Body of pancreas (tissue), 4 donors: ENCODE results near the gene RHBDF1. TPM values are rescaled to one million over a fixed set of nuclear protein-coding genes. Genes with fewer than 3 reads are reported as not detected.

Experiments
- ATAC-seq: fragments of 150-250 bp; one replicate; pipeline ENCODE4 v1.9.1; 2016
- DNase-seq, 4 donors: peaks; one replicate each; pipeline ENCODE4 v3.0.0-alpha.2; 2019
- H3K27ac ChIP-seq, 4 donors: fragments of 200-600 bp; sonication (generic); 1 replicate in 3 of 4; 2 replicates in 1 of 4; pipeline versions ENCODE4 v1.5.1 to v1.6.1; 2016 to 2019; ENCODE audit warnings: mild to moderate bottlenecking in 1 of 4, mixed read lengths in 1 of 4, moderate library complexity in 1 of 4
- H3K27me3 ChIP-seq, 2 donors: fragments of 200-600 bp; sonication (generic); one replicate each; pipeline ENCODE4 v1.6.0; 2016; ENCODE audit warnings: mild to moderate bottlenecking in 1 of 2
- H3K36me3 ChIP-seq, 2 donors: fragments of 200-600 bp; sonication (generic); replicated peaks in 1 of 2; 2 replicates each; pipeline ENCODE4 v1.5.1; 2016; ENCODE audit warnings: low read depth in 2 of 2; ENCODE audit not compliant: insufficient read depth in 1 of 2
- H3K4me1 ChIP-seq: fragments of 200-600 bp; sonication (generic); one replicate; pipeline ENCODE4 v1.6.0; 2016
- H3K4me3 ChIP-seq, 2 donors: fragments of 200-600 bp; sonication (generic); 1 replicate in 1 of 2; 2 replicates in 1 of 2; pipeline ENCODE4 v1.5.1; 2016 to 2019
- H3K9me3 ChIP-seq, 3 donors: fragments of 200-600 bp; sonication (generic); 1 replicate in 2 of 3; 2 replicates in 1 of 3; pipeline ENCODE4 v1.5.1; 2016
- CTCF ChIP-seq, 7 experiments: fragments of 450-650 bp in 4 of 7; fragments of 200-600 bp in 3 of 7; sonication (generic) in 3 of 7; IDR thresholded peaks; one replicate each; pipeline ENCODE4 v1.5.1; 2016 to 2019; ENCODE audit warnings: antibody characterized with exemption in 7 of 7
- POLR2A ChIP-seq, 3 donors: fragments of 450-650 bp; IDR thresholded peaks; one replicate each; pipeline ENCODE4 v1.6.1; 2016; ENCODE audit warnings: antibody characterized with exemption in 3 of 3, mild to moderate bottlenecking in 2 of 3
- WGBS, 2 donors: methylation state at CpG; one replicate each; pipeline ENCODE4 v1.1.5; 2017; 5-methylcytosine and 5-hydroxymethylcytosine counted together
- intact Hi-C: fragments of 100-400 bp; cut with DNase I; formaldehyde crosslinking; loops from one replicate; pipeline ENCODE4 v1.15.1; 2023
- total RNA-seq, 2 donors: library from RNA; depleted of rRNA; stranded (reverse); fragments of >200 nt; gene quantifications; one replicate each; pipeline ENCODE4 v1.1.0, GENCODE V29; 2016

Gene RHBDF1
- total RNA-seq, 2 donors from 2014 or later: 16.3 to 27.7 TPM

GRCh38 chr16:45454-45853, 27.0 kb downstream of the RHBDF1 start:
- Histone ChIP-seq H3K27me3 (no peaks in the 10 kb centered on the region), H3K4me1 (no peaks in the 10 kb centered on the region), H3K27ac (no peak overlapping the region), H3K36me3 (peaks cover 0 to 5% of the 10 kb centered on the region in 2 donors), H3K9me3 (no peaks in the 10 kb centered on the region), H3K4me3 (no peak overlapping the region)
- TF ChIP-seq CTCF (IDR thresholded peaks at IDR 0.05) (no peak), POLR2A (IDR thresholded peaks at IDR 0.05) (no peak)
- WGBS, 2 donors: 70 to 73% methylated on average over 5 of the region's 5 CpGs
- peak in 1 of 4 donors; percentile 5 for DNase-seq
- no peak for ATAC-seq
- intact Hi-C loops: no loop called here

GRCh38 chr16:44655-45054, 27.8 kb downstream of the RHBDF1 start:
- Histone ChIP-seq H3K9me3 (no peaks in the 10 kb centered on the region), H3K27me3 (no peaks in the 10 kb centered on the region), H3K4me3 (no peak overlapping the region), H3K36me3 (peaks cover 0 to 5% of the 10 kb centered on the region in 2 donors), H3K4me1 (no peaks in the 10 kb centered on the region), H3K27ac (no peak overlapping the region)
- TF ChIP-seq CTCF (IDR thresholded peaks at IDR 0.05) (no peak), POLR2A (IDR thresholded peaks at IDR 0.05) (no peak)
- ATAC-seq (no peak), DNase-seq (peak in 1 of 4 donors; percentile 6)
- 94% methylated on average over 8 of the region's 8 CpGs for WGBS, 2 donors
- intact Hi-C loops: no loop called here

DNA sequence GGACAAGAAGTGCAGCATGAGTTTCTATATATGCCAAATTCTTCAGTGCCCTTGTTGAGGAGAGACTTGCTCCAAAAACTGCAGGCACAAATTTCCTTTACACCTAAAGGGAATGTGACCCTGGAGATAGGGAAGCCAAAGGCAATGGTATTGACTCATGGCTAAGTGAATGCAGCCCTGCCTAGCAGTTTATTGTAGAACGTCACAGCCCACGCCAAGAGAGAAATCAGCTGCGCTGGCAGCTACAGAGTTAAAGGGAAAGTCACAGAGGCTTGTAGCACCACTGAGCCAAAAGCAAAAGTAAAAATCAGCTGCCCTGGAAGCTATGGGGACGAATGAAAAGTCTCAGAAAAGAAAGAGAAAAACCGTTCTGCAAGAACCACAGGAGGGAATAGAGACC, 29.1 kb downstream of the RHBDF1 start:
- Histone ChIP-seq H3K4me1 (no peaks in the 10 kb centered on the region), H3K4me3 (no peak overlapping the region), H3K9me3 (no peaks in the 10 kb centered on the region), H3K36me3 (peaks cover 0 to 5% of the 10 kb centered on the region in 2 donors), H3K27me3 (no peaks in the 10 kb centered on the region), H3K27ac (no peak overlapping the region)
- TF ChIP-seq POLR2A (IDR thresholded peaks at IDR 0.05) (no peak), CTCF (IDR thresholded peaks at IDR 0.05) (no peak)
- WGBS, 2 donors: 77 to 84% methylated on average over 5 of the region's 5 CpGs
- DNase-seq (peak in 1 of 4 donors; percentile 2), ATAC-seq (no peak)
- intact Hi-C loops: no loop called here

- Histone ChIP-seq H3K27ac (no peak overlapping the region), H3K27me3 (no peaks in the 10 kb centered on the region), H3K9me3 (no peaks in the 10 kb centered on the region), H3K4me3 (no peak overlapping the region), H3K4me1 (no peaks in the 10 kb centered on the region), H3K36me3 (peaks cover 0 to 5% of the 10 kb centered on the region in 2 donors)
- 90% methylated on average over 4 of the region's 4 CpGs for WGBS, 2 donors
- intact Hi-C loops: no loop called here
- no peak for ATAC-seq
- TF ChIP-seq CTCF (IDR thresholded peaks at IDR 0.05): no peak
- no peak for TF ChIP-seq POLR2A (IDR thresholded peaks at IDR 0.05)
- DNase-seq: peak in 1 of 4 donors; percentile 1
Measured at GRCh38 chr16:42691-43090, 29.7 kb downstream of the RHBDF1 start.

DNA sequence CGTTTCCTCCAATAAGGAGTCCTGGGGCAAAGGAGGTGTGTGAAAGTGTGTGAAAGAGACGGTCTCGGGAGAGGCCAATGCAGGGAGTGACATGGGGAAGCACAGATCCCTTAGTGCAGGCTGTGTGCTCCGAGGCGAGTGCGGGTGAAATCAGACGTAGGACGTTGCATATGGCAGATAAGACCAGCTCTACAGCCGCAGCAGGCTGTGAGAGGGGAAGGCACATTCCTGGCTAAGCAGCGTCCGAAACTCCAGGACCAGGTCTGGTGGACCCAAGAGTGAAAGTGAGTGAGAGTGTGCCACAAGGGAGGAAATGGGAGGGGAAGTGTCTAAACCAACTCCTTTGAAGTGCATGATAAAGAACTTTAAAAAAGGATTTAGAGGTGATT, 30.4 kb downstream of the RHBDF1 start:
- DNase-seq: no peak
- H3K36me3 ChIP-seq: peaks cover 0 to 2% of the 10 kb centered on the region in 2 donors
- no peaks in the 10 kb centered on the region for H3K27me3 ChIP-seq
- H3K4me1 ChIP-seq: no peaks in the 10 kb centered on the region
- H3K9me3 ChIP-seq: no peaks in the 10 kb centered on the region
- no peak for ATAC-seq
- intact Hi-C loops: no loop called here
- H3K4me3 ChIP-seq: no peak overlapping the region
- TF ChIP-seq CTCF (IDR thresholded peaks at IDR 0.05) (no peak), POLR2A (IDR thresholded peaks at IDR 0.05) (no peak)
- no peak overlapping the region for H3K27ac ChIP-seq
- 80 to 85% methylated on average over 11 of the region's 11 CpGs for WGBS, 2 donors
